Fibroblast of lung (primary cell): Measurements from ENCODE around the gene MRPS18A.

ENCODE experiments used
- EZH2 ChIP-seq: IDR thresholded peaks from 2 replicates; pipeline ENCODE4 v1.5.1; 2012; ENCODE audit warnings: low read length, control low read depth, mild to moderate bottlenecking; ENCODE audit errors: missing control alignments
- TF ChIP-seq, protein P1 (sequence below), 2 donors: IDR thresholded peaks in 1 of 2; conservative IDR thresholded peaks in 1 of 2; 1 replicate in 1 of 2; 2 replicates in 1 of 2; pipeline ENCODE4 v1.5.1; 2011 to 2012; ENCODE audit warnings: low read length in 2 of 2, control low read depth in 1 of 2, inconsistent platforms in 1 of 2, low read depth in 1 of 2, mild to moderate bottlenecking in 1 of 2

DNA sequence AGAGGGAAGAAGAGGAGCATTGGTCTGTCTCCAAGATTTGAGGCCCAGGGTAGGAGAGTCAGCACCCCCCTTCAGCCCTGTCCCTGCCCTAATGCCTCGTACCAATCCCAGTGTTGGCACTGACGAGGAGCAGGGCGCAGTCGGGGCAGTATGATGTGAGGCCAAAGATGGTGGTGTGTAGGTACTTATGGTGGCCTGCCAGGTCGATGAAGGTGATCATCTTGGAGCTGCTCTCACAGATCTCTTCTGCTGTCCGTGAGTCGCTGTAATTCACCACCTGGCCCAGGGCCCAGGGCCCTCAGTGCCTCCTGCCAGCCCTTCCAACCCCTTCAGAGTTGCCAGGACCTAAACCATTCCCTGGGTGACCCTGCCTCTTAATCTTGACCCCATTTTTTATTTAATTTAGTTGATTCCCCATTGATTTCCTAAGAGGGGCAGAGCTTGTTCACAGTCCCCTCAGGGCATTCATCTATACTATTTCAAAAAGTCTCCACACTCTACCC is 62.8 kb downstream of the MRPS18A start:
- TF ChIP-seq, protein P1, sequence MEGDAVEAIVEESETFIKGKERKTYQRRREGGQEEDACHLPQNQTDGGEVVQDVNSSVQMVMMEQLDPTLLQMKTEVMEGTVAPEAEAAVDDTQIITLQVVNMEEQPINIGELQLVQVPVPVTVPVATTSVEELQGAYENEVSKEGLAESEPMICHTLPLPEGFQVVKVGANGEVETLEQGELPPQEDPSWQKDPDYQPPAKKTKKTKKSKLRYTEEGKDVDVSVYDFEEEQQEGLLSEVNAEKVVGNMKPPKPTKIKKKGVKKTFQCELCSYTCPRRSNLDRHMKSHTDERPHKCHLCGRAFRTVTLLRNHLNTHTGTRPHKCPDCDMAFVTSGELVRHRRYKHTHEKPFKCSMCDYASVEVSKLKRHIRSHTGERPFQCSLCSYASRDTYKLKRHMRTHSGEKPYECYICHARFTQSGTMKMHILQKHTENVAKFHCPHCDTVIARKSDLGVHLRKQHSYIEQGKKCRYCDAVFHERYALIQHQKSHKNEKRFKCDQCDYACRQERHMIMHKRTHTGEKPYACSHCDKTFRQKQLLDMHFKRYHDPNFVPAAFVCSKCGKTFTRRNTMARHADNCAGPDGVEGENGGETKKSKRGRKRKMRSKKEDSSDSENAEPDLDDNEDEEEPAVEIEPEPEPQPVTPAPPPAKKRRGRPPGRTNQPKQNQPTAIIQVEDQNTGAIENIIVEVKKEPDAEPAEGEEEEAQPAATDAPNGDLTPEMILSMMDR (conservative IDR thresholded peaks at IDR 0.05 in 1 of 2, IDR thresholded peaks at IDR 0.05 in 1 of 2; ENCODE audit: low read depth in 1 of 2, low read length in 2 of 2), result no peak
- no peak for TF ChIP-seq EZH2
